Measurements from ENCODE around the gene EYS. TPM values are rescaled to one million over a fixed set of nuclear protein-coding genes. Genes with fewer than 3 reads are reported as not detected.

The EYS gene
- total and polyA plus RNA-seq, 7 donors, result 0.07 to 0.46 TPM; not detected in 5

- DNase-seq, result no peak
- H3K9me3 ChIP-seq, result no peaks in the 10 kb centered on the region
- H3K4me3 ChIP-seq, result no peak overlapping the region
- H3K36me3 ChIP-seq, result no peaks in the 10 kb centered on the region
- H3K27ac ChIP-seq, result no peak overlapping the region
- H3K27me3 ChIP-seq, result no peaks in the 10 kb centered on the region
- WGBS, 2 donors, result 86 to 88% methylated on average over 3 of the region's 3 CpGs
- no peaks in the 10 kb centered on the region for H3K4me1 ChIP-seq
- intact Hi-C loops (cut with DNase I), result no loop called here
- TF ChIP-seq POLR2AphosphoS5 (IDR thresholded peaks at IDR 0.05), result no peak
- no peak for TF ChIP-seq POLR2A (IDR thresholded peaks at IDR 0.05)
- TF ChIP-seq EP300 (IDR thresholded peaks at IDR 0.05), result no peak
- TF ChIP-seq, protein P1, sequence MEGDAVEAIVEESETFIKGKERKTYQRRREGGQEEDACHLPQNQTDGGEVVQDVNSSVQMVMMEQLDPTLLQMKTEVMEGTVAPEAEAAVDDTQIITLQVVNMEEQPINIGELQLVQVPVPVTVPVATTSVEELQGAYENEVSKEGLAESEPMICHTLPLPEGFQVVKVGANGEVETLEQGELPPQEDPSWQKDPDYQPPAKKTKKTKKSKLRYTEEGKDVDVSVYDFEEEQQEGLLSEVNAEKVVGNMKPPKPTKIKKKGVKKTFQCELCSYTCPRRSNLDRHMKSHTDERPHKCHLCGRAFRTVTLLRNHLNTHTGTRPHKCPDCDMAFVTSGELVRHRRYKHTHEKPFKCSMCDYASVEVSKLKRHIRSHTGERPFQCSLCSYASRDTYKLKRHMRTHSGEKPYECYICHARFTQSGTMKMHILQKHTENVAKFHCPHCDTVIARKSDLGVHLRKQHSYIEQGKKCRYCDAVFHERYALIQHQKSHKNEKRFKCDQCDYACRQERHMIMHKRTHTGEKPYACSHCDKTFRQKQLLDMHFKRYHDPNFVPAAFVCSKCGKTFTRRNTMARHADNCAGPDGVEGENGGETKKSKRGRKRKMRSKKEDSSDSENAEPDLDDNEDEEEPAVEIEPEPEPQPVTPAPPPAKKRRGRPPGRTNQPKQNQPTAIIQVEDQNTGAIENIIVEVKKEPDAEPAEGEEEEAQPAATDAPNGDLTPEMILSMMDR (IDR thresholded peaks at IDR 0.05), result no peak
Measured at GRCh38 chr6:64782877-64783276, 924.1 kb downstream of the EYS start.

- H3K4me3 ChIP-seq, result no peak overlapping the region
- no peaks in the 10 kb centered on the region for H3K4me1 ChIP-seq
- H3K27ac ChIP-seq, result no peak overlapping the region
- WGBS, 2 donors, result 60 to 66% methylated on average over 3 of the region's 3 CpGs
- no peaks in the 10 kb centered on the region for H3K9me3 ChIP-seq
- no peak for TF ChIP-seq POLR2A (IDR thresholded peaks at IDR 0.05)
- no peak for TF ChIP-seq POLR2AphosphoS5 (IDR thresholded peaks at IDR 0.05)
- TF ChIP-seq, protein P1 (IDR thresholded peaks at IDR 0.05), result no peak
- no peak for TF ChIP-seq EP300 (IDR thresholded peaks at IDR 0.05)
- no peaks in the 10 kb centered on the region for H3K36me3 ChIP-seq
- no peaks in the 10 kb centered on the region for H3K27me3 ChIP-seq
- no peak for DNase-seq
- intact Hi-C loops (cut with DNase I), result no loop called here
Measured at GRCh38 chr6:64777941-64778785, 928.9 kb downstream of the EYS start.

GRCh38 chr6:64776359-64776758, 930.7 kb downstream of the EYS start:
- H3K4me1 ChIP-seq, result no peaks in the 10 kb centered on the region
- H3K9me3 ChIP-seq, result no peaks in the 10 kb centered on the region
- no peaks in the 10 kb centered on the region for H3K27me3 ChIP-seq
- no peak for DNase-seq
- intact Hi-C loops (cut with DNase I), result no loop called here
- no peaks in the 10 kb centered on the region for H3K36me3 ChIP-seq
- TF ChIP-seq POLR2AphosphoS5 (IDR thresholded peaks at IDR 0.05) (no peak), EP300 (IDR thresholded peaks at IDR 0.05) (no peak), POLR2A (IDR thresholded peaks at IDR 0.05) (no peak)
- TF ChIP-seq, protein P1 (IDR thresholded peaks at IDR 0.05), result no peak
- 92 to 97% methylated on average over 1 of the region's 1 CpG for WGBS, 2 donors
- H3K27ac ChIP-seq, result no peak overlapping the region
- H3K4me3 ChIP-seq, result no peak overlapping the region

DNA sequence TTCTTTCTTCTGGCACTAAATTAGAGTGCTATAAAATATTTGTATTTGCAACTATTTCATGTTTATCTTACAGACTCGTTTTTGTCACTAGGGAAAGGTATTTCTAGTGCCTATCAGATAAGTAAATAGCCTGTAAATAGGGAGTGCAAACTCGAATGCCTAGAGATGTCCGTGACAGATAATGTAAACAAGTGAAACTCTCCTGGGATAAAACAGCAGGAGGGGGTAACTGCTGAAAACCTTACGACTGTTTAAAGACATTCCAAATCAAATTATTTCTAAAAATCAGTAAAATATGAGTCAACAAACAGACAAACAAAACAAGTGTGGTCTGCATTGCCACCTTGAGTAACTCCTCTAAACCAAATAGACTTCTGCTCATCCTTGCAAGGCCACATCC, 932.1 kb downstream of the EYS start:
- no peaks in the 10 kb centered on the region for H3K4me1 ChIP-seq
- no peaks in the 10 kb centered on the region for H3K36me3 ChIP-seq
- H3K9me3 ChIP-seq, result no peaks in the 10 kb centered on the region
- no peak overlapping the region for H3K4me3 ChIP-seq
- DNase-seq, result no peak
- WGBS, 2 donors, result 16 to 45% methylated on average over 4 of the region's 4 CpGs
- H3K27me3 ChIP-seq, result no peaks in the 10 kb centered on the region
- intact Hi-C loops (cut with DNase I), result no loop called here
- H3K27ac ChIP-seq, result no peak overlapping the region
- TF ChIP-seq POLR2A (IDR thresholded peaks at IDR 0.05) (no peak), EP300 (IDR thresholded peaks at IDR 0.05) (no peak), POLR2AphosphoS5 (IDR thresholded peaks at IDR 0.05) (no peak)
- TF ChIP-seq, protein P1 (IDR thresholded peaks at IDR 0.05), result no peak
